Measurements from ENCODE around the gene FOXO1. TPM values are rescaled to one million over a fixed set of nuclear protein-coding genes. Genes with fewer than 3 reads are reported as not detected.
A peak's percentile ranks its signal among the peaks of the same experiment; 100 is the strongest.

FOXO1 gene
- total RNA-seq, 2 experiments from 2014 or later, result 31.6 to 32.2 TPM

DNA sequence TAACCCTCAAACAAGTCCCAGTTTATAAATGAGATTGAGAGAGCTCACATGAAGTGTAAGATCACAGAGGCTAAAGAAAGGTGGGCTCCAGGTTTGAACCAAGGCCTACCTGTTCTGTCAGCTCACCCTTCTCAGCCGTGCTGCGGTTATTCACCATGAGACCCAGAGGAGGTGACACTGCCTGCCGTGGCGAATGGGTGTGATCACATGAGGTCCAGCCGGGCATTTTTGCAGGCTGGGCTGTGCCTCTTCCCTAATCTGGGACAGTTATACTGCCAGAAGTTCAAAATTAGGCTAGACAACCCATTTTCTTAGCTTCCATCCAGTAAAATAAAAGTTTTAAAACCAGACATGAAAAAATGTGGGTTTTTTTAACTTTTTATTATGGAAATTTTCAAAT lies 146.8 kb downstream of the FOXO1 start:
- POLR2A ChIA-PET, result no interaction called here
- no peak for DNase-seq
- no peaks in the 10 kb centered on the region for H3K27me3 Mint-ChIP-seq
- H3K9me3 Mint-ChIP-seq, result peaks cover 3% of the 10 kb centered on the region
- H3K27ac Mint-ChIP-seq, result no peak overlapping the region
- peaks cover 28% of the 10 kb centered on the region for H3K4me1 Mint-ChIP-seq
- H3K4me3 Mint-ChIP-seq, result no peak overlapping the region
- CTCF ChIA-PET, result no interaction called here
- H3K36me3 Mint-ChIP-seq (ENCODE audit: low read depth), result no peaks in the 10 kb centered on the region

DNA sequence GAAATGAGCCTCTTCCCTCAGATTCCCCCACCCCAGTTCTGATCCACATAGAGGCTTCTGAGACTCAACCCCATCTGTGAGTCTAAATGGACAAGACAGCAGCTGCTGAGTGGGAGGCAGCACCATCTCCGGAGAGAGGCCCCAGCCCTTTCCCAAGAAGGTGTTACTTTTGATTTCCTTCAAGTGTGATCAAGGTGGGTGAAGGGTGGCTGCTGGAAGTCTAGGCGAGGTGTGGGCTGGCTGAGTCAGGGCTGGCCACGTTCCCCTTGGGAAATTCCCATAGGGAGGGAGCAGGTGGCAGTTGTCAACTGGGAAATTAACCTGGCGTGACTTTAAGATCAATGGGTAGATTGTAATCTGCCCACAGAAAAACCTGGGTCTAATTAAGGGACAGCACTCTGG lies 148.0 kb downstream of the FOXO1 start:
- no peak overlapping the region for H3K4me3 Mint-ChIP-seq
- no peaks in the 10 kb centered on the region for H3K36me3 Mint-ChIP-seq (ENCODE audit: low read depth)
- peaks cover 28% of the 10 kb centered on the region for H3K4me1 Mint-ChIP-seq
- H3K27me3 Mint-ChIP-seq, result no peaks in the 10 kb centered on the region
- ChIA-PET CTCF (no interaction called here), POLR2A (interaction anchor here (0.6 to 1.0 kb wide), 3 partner anchors 32 to 146 kb away, joined by 3 read pairs; no protein-coding TSS in a partner anchor)
- H3K27ac Mint-ChIP-seq, result no peak overlapping the region
- DNase-seq, result peak; percentile 23
- H3K9me3 Mint-ChIP-seq, result peaks cover 3% of the 10 kb centered on the region

DNA sequence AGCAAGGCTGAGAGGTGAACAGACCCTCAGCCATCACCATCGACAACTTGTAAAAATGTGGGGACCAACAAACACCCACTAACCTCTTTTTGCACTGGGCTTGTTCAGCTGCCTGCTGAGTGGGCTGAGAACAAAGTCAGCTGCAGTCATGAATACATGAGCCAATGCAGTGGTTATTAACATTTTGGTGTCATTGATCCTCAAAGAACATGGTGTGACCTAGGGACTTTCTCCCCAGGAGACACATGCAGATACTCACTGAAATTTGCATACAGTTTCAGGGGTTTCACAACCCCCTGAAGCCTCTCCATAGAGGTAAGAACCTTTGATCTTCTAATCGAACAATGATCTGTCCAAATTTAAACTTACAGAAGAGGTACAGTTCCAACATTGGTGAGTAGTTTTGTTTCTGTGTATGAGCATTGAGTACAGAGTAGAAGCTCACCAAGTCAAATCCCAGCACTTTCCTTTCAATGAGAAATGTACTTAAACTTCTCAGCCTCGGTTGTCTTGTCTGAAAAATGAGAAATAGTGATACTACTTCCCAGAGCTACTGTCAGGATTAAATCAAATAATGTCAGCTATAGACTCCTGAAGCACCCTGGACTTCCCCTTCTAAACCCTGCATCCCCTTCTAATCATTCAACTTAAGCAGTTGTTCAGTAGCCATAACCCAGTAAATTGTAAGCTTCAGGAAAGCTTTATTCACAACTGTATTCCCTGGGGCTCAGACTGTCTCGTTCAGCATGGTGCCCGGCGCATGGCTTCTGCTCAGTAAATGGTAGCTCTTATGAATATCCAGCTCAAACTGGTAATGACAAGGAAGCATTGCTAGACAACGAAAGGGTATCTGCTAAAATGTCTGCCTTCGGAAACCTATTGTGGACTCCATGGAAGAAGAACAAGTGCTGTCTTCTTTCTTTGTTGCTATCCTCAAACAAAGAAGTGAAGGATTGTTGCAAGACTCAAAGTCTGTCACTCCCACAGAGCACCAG lies 148.7 kb downstream of the FOXO1 start:
- H3K4me1 Mint-ChIP-seq, result peaks cover 29% of the 10 kb centered on the region
- peaks cover 3% of the 10 kb centered on the region for H3K9me3 Mint-ChIP-seq
- H3K4me3 Mint-ChIP-seq, result no peak overlapping the region
- no peak for DNase-seq
- H3K27ac Mint-ChIP-seq, result no peak overlapping the region
- ChIA-PET CTCF (no interaction called here), POLR2A (interaction anchor here (0.6 to 1.0 kb wide), 3 partner anchors 32 to 147 kb away, joined by 3 read pairs; no protein-coding TSS in a partner anchor)
- no peaks in the 10 kb centered on the region for H3K36me3 Mint-ChIP-seq (ENCODE audit: low read depth)
- no peaks in the 10 kb centered on the region for H3K27me3 Mint-ChIP-seq

DNA sequence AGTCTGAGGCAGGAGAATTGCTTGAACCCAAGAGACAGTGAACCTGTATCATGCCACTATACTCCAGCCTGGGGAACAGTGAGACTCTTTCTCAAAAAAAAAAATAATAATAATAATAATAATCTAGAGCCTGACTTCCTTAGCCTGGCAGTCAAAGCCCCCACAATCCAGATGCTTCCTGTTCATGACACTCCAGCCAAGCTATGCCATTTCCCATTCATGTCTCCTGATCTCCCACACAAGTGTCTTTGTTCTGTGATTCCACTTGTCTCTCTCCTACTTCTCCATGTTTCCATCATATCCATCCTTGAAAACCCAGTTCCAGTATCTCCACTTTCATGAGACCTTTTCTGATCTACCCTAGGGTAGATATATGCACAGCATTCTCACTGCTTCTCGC lies 150.7 kb downstream of the FOXO1 start:
- H3K36me3 Mint-ChIP-seq (ENCODE audit: low read depth), result peaks cover 3% of the 10 kb centered on the region
- ChIA-PET POLR2A (no interaction called here), CTCF (interaction anchor here (0.7 kb wide), 1 partner anchor 425 kb away, joined by 5 read pairs; no protein-coding TSS in a partner anchor)
- H3K9me3 Mint-ChIP-seq, result peaks cover 3% of the 10 kb centered on the region
- H3K27me3 Mint-ChIP-seq, result no peaks in the 10 kb centered on the region
- DNase-seq, result no peak
- H3K4me3 Mint-ChIP-seq, result no peak overlapping the region
- H3K4me1 Mint-ChIP-seq, result peaks cover 22% of the 10 kb centered on the region
- no peak overlapping the region for H3K27ac Mint-ChIP-seq

DNA sequence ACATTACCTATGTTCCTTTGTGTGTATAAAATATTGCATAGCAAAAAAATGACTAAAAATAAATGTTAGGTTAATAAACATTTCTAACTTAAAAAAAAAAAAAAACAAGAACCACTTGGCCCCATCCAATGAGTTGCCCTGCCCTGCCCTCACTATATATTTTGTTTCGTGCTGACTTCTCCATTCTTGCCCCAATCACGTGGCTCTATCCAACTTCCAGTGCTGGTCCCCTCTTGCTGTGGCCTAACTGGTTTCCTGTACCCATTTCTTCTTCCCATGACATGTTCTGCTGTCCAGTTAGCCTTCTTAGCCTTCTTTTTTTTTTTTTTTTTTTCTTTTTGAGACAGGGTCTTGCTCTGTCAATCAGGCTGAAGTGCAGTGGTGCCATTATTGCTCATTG lies 151.6 kb downstream of the FOXO1 start:
- ChIA-PET POLR2A (no interaction called here), CTCF (interaction anchor here (0.7 kb wide), 1 partner anchor 424 kb away, joined by 5 read pairs; no protein-coding TSS in a partner anchor)
- H3K4me1 Mint-ChIP-seq, result peaks cover 22% of the 10 kb centered on the region
- H3K36me3 Mint-ChIP-seq (ENCODE audit: low read depth), result peaks cover 3% of the 10 kb centered on the region
- no peak overlapping the region for H3K4me3 Mint-ChIP-seq
- DNase-seq, result no peak
- H3K27ac Mint-ChIP-seq, result no peak overlapping the region
- no peaks in the 10 kb centered on the region for H3K27me3 Mint-ChIP-seq
- peaks cover 3% of the 10 kb centered on the region for H3K9me3 Mint-ChIP-seq

DNA sequence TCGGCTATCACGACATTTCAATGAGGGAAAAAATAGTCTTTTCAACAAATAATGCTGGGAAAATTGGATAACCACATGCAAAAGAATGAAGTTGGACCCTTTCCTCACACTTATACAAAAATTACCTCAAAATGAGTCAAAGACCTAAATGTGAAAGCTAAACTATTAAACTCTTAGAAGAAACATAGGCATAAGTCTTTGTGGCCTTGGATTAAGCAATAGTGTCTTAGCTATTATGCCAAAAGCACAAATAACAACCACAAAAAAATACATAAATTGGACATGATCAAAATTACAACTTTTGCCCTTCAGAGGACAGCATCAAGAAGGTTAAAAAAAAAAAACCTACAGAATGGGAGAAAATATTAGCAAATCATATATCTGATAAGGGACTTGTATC lies 156.6 kb downstream of the FOXO1 start:
- Mint-ChIP-seq H3K36me3 (ENCODE audit: low read depth) (peaks cover 3% of the 10 kb centered on the region), H3K4me1 (peaks cover 3% of the 10 kb centered on the region), H3K27ac (no peak overlapping the region), H3K9me3 (no peaks in the 10 kb centered on the region), H3K27me3 (no peaks in the 10 kb centered on the region), H3K4me3 (no peak overlapping the region)
- CTCF ChIA-PET, result no interaction called here
- POLR2A ChIA-PET, result interaction anchor here (0.9 kb wide), 1 partner anchor 156 kb away, joined by 3 read pairs; no protein-coding TSS in a partner anchor
- no peak for DNase-seq

DNA sequence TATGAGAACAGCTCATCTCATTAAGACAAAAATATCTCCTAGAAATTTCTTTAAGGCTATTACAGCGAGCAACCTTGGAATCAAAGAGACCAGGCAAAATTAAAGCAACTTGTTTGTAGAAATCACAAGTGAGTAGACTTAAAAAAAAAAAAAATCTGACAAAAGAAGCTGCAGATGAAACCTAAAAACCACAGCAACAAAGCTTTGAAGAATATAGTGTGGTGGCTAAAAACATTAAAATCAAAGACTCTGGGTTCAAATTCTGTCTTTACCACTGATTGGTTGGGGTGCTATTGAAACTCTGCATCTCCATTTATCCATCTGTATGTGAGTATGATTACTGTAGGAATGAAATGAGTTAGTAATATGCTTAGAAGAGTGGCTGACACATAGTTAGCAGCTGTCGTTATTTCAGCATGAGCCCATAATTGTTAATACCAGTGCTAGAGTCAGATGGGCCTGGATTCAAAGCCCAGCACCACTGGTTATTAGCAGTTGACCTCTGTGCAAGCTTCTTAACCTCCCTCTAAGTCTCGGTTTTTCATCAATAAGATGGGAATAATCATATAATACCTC lies 157.6 kb downstream of the FOXO1 start:
- H3K4me3 Mint-ChIP-seq, result no peak overlapping the region
- POLR2A ChIA-PET, result interaction anchor here (0.9 kb wide), 1 partner anchor 157 kb away, joined by 3 read pairs; no protein-coding TSS in a partner anchor

DNA sequence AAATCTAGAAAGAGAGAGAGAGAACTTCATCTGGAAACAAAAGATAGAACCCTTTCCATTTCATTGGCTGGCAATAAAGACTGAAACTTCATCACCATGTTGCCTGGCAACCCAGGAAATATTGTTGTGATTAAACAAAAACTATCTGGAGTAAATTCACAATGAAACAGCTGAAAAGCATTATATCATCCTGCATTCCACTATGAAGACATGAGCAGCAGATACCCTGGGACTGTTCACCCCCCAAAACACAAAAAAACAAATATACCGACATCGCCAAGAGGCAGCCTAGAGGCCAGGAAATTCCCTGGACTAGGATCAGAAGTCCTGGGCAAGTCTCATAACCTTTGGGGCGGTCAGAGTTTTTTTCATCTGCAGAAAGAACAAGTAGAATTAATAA lies 158.3 kb downstream of the FOXO1 start:
- ChIA-PET POLR2A (no interaction called here), CTCF (interaction anchor here (0.7 kb wide), 1 partner anchor 61 kb away, joined by 3 read pairs; no protein-coding TSS in a partner anchor)
- Mint-ChIP-seq H3K4me3 (no peak overlapping the region), H3K36me3 (ENCODE audit: low read depth) (peaks cover 3% of the 10 kb centered on the region), H3K4me1 (peaks cover 3% of the 10 kb centered on the region), H3K27me3 (no peaks in the 10 kb centered on the region), H3K27ac (no peak overlapping the region), H3K9me3 (no peaks in the 10 kb centered on the region)
- DNase-seq, result no peak

More for the DNA sequence above, 157.6 kb downstream of the FOXO1 start:
- CTCF ChIA-PET, result interaction anchor here (0.7 kb wide), 2 partner anchors 9 to 60 kb away, joined by 3 read pairs; no protein-coding TSS in a partner anchor
- no peak overlapping the region for H3K27ac Mint-ChIP-seq
- H3K9me3 Mint-ChIP-seq, result no peaks in the 10 kb centered on the region
- peaks cover 3% of the 10 kb centered on the region for H3K36me3 Mint-ChIP-seq (ENCODE audit: low read depth)
- peaks cover 3% of the 10 kb centered on the region for H3K4me1 Mint-ChIP-seq
- no peak for DNase-seq
- no peaks in the 10 kb centered on the region for H3K27me3 Mint-ChIP-seq

DNA sequence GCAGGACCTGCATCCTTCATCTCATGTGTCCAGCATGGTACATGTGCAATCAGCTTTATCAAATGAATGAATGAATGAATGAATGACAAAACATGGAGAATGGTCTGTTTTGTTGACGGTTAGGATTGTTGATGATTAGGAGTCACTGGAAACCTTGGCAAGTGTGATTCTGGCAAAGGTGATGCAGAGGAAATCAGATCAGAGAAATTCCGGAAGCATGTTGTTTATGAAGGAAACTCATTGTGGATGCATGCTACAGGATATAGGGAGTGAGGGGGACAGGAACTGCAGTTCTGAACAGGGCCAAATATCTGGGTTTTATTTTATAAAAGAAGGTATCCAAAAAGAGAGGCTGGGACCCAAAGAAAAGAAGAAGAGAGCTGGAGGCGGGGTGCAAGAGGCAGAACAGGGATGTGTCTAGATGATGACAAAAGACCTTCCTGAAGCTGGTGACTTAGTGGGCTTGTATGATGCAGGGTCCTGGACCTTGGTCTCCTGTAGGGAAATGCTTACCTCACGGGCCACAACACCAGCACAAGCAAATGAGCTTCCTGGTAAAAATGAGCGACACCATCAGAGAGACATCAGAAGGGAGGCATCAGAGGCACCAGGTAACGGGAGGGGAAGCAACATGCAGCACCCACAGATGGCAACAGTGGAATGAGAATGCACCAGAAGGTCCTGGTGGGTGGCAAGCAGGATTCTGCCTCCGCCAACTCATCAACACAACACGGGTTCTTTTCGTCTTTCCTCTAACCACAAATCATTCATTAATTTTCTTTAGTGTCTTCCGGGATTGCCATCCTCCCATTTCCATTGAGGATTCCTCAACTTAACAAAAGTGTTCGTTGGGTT lies 159.6 kb downstream of the FOXO1 start:
- no peak for DNase-seq
- H3K27ac Mint-ChIP-seq, result no peak overlapping the region
- no peak overlapping the region for H3K4me3 Mint-ChIP-seq
- H3K27me3 Mint-ChIP-seq, result peaks cover 2% of the 10 kb centered on the region
- ChIA-PET CTCF (no interaction called here), POLR2A (no interaction called here)
- H3K36me3 Mint-ChIP-seq (ENCODE audit: low read depth), result no peaks in the 10 kb centered on the region
- H3K4me1 Mint-ChIP-seq, result peaks cover 1% of the 10 kb centered on the region
- no peaks in the 10 kb centered on the region for H3K9me3 Mint-ChIP-seq

Other genes starting within 250 kb of the FOXO1 start
- gene MRPS31, start 104.5 kb upstream of the FOXO1 start, total RNA-seq, result 10 to 100 TPM; 31.5 to 34.0 TPM
- gene SLC25A15, start 123.0 kb upstream of the FOXO1 start, total RNA-seq, result 1 to 10 TPM; 8.2 to 9.8 TPM